GM18517 (cell line): ENCODE measurements around the gene OR4C11.

ENCODE experiments used
- ATAC-seq: cut with Tn5 transposase; IDR thresholded peaks from one replicate; pipeline ENCODE4 v1.9.1; 2021; ENCODE audit warnings: mild to moderate bottlenecking, moderate library complexity; ENCODE audit not compliant: unreplicated experiment

Gene OR4C11

GRCh38 chr11:55607545-55607944 lies at the start of gene OR4C11:
Gene OR4C11 (minus strand): TSS chr11:55607645. CDS start chr11:55604373, 3,272 bp downstream.
- ATAC-seq: no peak

- no peak for ATAC-seq
Measured at GRCh38 chr11:55655096-55655495, 47.7 kb upstream of the OR4C11 start.

- peak; percentile 47 for ATAC-seq
Measured at GRCh38 chr11:55652560-55652959, 45.1 kb upstream of the OR4C11 start.

- ATAC-seq: no peak
Measured at GRCh38 chr11:55648027-55648426, 40.6 kb upstream of the OR4C11 start, which contains the start of gene OR4S2. Gene OR4S2 (plus strand): TSS chr11:55648327. CDS start chr11:55650904, 2,577 bp downstream.

- no peak for ATAC-seq
Measured at GRCh38 chr11:55634813-55635212, 27.4 kb upstream of the OR4C11 start, which contains the start of gene OR4P4. Gene OR4P4 (plus strand): TSS chr11:55635113.

GRCh38 chr11:55624531-55624930 lies 17.1 kb upstream of the OR4C11 start:
- no peak for ATAC-seq

GRCh38 chr11:55572548-55572947 lies 34.9 kb downstream of the OR4C11 start:
- ATAC-seq: peak; percentile 88

- no peak for ATAC-seq
Measured at GRCh38 chr11:55571828-55572227, 35.6 kb downstream of the OR4C11 start, which contains the start of gene OR4C16. Gene OR4C16 (plus strand): TSS chr11:55572128. CDS start chr11:55572128, 0 bp downstream.

GRCh38 chr11:55554169-55554568 lies 53.3 kb downstream of the OR4C11 start, which contains the start of gene OR4C15:
Gene OR4C15 (plus strand): TSS chr11:55554469. CDS start chr11:55554469, 0 bp downstream.
- ATAC-seq: no peak
